NCI-H128 (cell line): ENCODE results near the gene HUNK.
"Not testable (repeated sequence)": the region's sequence is repeated elsewhere in the genome, so short reads cannot be mapped to it uniquely, and the experiment has no call there.

Experiments
- DNase-seq: peaks from one replicate; lab custom pipeline; 2025; ENCODE audit not compliant: unreplicated experiment; lab: John Stamatoyannopoulos, UW

The HUNK gene

GRCh38 chr21:31872452-31873274, at the start of gene HUNK:
Gene HUNK (plus strand): TSS chr21:31873020. CDS start chr21:31873675, 655 bp downstream.
- peak; percentile 72 for DNase-seq

DNA sequence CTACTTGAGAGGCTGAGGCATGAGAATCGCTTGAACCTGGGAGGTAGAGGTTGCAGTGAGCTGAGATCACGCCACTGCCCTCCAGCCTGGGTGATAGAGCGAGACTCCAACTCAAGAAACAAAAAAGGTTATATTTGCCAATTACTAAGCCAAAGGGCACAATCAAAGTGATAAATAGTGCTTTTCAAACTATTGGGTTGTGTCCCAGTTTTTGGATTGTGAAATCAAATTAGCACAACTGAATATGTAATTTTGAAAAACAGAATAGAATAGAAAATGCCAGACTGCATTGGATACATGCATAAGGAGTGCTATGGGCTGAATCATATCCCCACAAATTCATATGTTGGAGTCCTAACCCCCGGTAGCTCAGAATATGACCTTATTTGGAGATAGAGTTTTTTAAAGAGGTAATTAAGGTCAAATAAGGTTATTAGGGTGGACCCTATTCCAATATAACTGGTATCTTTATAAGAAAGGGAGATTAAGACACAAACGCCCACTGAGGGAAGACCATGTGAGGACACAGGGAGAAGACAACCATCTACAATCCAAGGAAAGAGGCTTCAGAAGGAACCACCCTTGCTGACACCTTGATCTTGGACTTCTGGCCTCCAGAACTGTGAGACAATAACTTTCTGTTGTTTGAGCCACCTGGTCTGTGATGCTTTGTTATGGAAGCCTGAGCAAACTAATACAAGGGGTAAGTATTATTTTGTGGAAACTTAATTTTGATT, 42.9 kb upstream of the HUNK start:
- DNase-seq = no peak

- DNase-seq = no peak
Observed at GRCh38 chr21:31830701-31831100, 42.1 kb upstream of the HUNK start.

DNA sequence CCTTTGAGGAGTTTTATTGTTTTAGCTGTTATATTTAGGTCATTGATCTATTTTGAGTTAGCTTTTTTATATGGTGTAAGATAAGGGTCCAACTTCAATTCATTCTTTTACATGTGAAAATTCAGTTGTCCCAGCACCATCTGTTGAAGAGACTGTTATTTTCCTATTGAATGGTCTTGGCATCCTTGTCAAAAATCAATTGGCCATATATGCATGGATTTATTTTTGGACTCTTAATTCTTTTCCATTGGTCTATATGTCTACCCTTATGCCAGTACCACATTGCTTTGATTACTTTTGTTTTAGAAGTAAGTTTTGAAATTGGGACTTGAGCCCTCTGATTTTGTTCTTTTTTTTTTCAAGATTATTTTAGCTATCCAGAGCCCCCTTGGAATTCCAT, 35.8 kb upstream of the HUNK start:
- no peak for DNase-seq

DNA sequence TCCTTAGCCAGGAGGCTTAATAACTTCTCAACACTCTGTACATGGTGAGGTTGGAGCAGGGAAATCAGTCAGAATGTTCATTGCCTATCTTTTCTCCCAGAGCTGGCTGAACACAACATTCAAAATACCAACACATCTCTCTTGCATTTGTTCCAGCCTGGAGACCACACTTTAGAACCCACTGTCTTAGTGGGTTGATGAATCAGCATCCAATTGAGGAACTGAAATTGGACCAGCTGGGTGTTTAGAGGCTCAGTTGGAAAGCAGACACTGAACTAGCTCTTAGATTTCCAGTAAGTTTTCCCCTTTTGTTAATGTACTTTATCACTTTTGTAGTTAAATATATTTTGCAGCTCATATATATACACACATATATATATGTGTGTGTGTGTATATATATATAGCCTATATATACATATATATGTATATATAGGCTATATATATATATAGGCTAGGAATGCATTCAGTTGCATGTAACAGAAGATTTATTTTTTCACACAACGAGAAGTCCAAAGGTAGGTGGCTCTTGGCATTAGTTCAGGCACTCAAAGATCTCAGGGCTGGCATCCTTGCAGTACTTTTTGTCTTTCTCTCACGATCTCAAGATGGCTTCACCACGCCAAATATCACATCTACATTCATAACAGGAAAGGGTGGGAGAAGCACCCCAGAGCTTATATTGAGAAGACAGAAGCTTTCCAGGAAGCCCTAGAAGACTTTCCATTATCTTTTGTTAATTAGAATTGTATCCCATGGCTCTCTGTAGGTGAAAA, 35.0 kb upstream of the HUNK start:
- no peak for DNase-seq

DNA sequence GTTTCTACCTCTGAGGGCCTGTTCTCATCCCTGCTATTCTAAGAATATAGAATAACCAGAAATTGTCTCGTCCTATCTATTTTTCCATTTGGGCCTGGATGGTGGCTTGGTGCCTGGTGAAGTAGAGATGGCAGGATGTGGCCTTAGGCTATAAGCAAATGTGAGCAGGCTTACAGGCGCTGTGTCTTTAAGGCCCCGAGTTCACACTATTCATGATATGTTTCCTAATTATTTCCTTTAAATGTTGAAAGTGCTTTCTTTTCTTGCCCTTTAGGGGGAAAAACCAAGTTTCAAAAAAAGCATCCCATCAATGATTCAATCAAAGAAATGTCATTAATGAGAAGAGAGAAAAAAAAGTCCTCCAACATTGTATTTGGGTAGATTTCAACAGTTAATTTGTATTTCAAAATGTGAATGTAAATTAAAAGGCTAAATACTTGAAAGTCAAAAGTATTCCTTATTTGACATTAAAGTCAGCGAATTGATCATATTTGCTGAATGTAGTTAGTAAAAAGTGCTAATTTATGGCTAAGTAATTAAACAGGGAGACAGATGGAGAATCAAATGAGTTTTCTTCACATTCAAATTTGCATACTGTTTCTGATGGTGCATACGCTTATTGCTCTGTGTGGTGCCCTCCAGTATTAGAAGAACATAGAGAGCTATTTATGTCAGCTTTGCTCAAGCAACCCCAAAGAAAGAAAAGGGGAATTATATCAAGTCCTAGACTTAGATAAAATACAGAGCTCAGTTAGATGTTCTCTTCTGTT, 34.0 kb upstream of the HUNK start:
- DNase-seq = no peak

DNA sequence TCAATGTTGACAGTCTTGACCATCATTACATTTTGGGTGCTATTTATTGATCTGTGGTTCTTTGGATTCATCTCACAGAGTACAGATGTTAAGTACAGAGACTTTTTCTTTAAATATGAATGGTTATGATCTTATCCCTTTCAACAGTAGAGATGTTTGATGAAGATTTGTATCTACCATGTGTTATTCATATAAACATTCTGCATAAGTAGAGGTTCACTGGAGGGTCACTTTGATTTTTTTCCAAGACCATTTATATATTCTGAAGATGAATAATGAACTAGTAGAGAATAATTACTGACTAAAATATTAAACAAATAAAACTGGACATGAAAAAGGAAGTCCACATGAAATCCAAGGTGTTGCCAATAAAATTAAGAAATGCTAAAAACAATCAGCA, 28.6 kb upstream of the HUNK start:
- no peak for DNase-seq

GRCh38 chr21:31845151-31845729, 27.6 kb upstream of the HUNK start:
- no peak for DNase-seq

DNA sequence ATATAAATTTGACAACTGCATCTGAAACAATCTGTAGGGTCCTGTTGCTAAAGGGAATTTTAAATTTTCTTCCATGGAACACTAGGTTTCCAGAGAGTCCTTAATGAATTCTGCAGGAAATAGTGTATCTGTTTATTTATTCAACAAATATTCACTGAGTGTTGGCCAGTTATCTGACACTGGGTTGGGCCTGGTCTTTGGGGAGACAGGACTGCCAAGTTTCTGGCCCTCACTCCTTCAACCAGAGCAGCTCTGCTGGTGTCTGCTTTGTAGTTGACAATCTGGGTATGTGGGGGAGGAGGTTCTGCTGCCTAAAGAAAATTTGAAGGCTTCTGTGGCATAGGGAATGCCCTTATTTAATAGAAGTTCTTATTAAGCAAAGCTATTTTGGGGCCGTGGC, 26.1 kb upstream of the HUNK start:
- no peak for DNase-seq

DNA sequence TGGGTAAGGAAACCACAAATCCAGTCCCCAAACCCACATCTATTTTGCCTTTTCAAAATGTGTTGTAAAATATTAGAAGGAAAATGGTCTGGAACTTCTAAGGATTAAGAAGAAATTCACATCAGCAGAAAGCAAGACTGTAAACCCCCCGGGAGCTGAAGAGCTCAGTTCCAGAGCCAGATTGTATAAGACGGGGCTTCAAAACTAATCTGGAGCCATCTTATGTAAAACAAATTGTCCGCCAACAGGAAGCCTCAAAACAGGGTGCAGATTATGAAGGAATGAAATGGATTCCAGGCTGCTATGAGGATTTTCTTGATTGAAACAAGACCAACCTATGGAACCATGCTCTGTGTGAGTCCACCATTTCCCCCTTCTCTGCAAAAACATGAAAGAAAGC, 25.1 kb upstream of the HUNK start:
- no peak for DNase-seq

DNA sequence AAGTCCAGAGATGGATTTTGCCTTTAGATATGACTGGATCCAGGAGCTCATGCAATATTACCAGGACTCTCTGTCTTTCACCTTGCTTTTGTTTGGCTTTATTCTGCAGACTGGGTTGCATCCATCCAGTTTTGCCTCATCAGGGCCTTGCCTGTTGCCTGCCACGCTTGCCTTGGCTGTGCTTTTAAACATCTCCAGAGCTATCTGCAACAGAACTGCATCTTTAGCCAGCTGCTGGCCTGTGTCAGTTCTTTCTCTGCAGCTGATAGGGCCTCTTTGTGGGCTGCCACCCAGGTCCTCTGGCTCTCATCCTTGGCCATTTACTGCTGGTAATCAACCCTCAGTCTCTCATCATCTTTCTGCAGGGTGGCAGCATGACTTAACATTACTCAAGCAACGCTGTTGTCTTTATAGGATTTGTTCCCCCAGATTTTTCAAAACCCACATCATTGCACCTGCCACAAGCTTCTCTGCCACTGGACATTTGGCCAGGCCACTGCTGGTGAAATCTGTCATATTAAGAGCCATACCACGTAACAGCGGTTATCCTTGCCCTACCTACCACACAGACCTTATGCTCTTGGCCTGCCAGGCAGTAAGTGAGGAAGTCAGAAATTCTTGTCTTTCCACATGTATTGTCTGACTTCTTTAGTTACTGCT, 24.4 kb upstream of the HUNK start:
- no peak for DNase-seq

DNA sequence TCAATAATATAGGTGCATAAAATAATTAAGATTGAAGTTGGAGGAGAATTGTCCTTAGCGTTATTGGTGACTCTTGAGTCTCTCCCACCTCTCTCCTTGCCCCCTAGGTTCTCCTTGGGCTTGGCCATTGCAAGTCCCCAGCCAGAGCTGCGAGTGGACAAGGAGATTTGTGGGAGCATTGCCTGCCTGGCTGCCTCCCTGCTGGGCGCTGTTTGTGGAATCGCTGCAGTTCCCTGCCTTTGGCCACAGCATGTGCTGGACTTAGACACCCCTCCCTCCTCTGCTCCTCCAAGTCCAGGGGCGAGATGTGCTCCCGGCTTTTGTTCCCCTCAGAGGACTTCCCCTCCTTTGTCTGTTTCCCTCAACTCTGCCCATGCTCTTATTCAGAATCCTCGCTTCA, 21.9 kb upstream of the HUNK start:
- DNase-seq = no peak

- DNase-seq = no peak
Observed at GRCh38 chr21:31855180-31855579, 17.6 kb upstream of the HUNK start.

DNA sequence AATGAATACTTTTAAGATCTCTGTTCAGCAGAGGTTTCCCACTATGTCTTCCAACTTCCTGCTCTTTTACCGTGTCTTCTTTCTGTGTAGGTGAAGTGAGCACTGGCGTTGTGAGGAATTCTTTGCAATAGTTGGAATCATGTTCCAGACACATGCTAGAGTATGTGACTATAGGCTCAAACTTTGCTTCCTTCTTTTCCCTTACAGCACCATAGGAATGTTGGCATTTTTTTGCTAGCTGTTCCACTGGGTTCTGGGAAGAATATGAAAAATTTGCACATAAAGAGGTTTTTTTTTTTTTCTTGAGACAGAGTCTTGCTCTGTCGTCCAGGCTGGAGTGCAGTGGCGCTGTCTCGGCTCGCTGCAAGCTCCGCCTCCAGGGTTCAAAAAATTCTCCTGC, 15.7 kb upstream of the HUNK start:
- DNase-seq = no peak

- not testable (repeated sequence) for DNase-seq
Observed at GRCh38 chr21:31857631-31858030, 15.2 kb upstream of the HUNK start.

GRCh38 chr21:31860851-31861250, 12.0 kb upstream of the HUNK start:
- DNase-seq = no peak

DNA sequence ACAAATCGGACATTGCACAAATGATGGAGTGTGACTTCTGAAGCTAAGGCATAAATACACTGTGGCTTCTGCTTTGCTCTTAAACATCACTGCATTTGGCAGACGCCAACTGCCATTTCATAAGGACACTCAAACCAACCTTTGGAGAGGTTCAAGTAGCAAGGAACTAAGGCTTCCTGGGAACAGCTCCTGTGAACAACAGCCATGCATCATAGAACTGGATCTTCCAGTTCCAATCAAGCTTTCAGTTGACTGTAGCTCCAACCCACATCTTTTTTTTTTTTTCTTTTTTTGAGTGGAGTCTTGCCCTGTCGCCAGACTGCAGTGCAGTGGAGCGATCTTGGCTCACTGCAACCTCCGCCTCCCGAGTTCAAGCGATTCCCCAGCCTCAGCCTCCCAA, 10.7 kb upstream of the HUNK start:
- no peak for DNase-seq

DNA sequence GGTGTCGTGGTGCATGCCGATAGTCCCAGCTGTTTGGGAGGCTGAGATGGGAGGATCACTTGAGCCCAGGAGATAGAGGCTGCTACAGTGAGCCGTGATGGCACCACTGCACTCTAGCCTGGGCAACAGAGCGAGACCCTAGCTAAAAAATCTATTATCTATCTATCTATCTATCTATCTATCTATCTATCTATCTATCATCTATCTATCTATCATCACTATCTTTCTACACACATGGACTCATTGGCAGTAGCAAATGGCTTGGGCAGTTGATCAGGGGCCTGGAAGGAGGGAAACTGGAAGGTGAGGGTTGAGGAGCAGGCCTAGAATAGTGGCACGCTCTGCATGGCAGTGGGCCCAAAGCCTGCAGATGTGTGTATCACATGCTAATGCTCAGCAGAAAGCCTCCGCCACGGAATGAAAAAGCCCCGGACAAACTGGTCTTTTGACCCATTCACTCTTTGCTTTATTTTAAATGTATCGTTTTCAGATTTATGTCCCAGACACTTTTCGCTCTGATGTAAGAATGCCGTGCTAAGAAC, 7.3 kb upstream of the HUNK start:
- no peak for DNase-seq

GRCh38 chr21:31866077-31866511, 6.7 kb upstream of the HUNK start:
- peak; percentile 78 for DNase-seq

DNA sequence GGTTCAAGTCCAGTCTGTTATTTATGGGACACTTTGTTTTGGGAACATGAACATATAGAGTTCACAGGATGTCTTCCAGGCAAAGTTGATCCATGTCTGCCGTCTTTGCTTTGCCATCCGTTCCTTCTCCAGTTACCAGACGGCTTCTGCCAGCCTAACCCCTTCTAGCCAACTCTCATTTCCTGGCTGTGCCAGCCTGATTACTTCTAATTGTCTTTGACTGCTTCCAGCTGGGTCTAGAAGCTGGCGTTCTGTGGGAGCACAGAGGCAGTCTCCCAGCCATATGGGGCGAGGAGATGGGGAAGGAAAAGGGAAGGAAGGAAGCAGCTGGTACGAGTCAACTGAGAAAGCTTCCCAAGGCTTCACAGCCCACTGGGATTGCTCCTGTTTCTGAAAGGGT, 3.1 kb upstream of the HUNK start:
- DNase-seq = no peak
